ENCODE results near the gene CMTM4.
A peak's percentile ranks its signal among the peaks of the same experiment; 100 is the strongest.

DNA sequence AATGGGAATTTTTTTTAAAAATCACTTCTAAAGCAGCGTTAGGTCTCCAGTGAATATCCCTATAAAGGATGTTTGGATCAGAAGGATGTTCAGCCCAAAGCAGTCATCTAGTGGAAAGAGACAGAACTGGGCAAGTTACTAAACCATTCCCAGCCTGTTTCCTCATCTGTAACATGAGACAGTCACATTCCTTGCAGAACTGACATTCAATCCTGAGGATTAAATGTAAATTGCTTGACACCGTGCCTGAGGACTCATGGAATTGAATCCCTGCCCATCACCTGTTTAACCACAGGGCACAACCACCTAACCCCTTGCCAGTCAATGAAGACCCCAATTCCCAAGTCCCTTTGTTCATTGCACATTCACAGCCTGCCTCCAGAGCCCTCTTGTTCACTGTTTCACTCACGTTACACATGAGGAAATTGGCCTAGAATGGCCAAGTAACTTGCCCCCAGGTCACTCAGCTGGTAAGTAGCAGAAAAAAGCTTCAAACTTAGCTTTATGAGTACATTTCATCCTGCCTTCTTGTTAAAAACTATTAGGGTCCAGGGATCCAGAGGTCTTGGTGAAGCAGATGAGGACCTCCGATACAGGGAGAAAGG, 115.8 kb downstream of the CMTM4 start:
- TF ChIP-seq, protein P1, sequence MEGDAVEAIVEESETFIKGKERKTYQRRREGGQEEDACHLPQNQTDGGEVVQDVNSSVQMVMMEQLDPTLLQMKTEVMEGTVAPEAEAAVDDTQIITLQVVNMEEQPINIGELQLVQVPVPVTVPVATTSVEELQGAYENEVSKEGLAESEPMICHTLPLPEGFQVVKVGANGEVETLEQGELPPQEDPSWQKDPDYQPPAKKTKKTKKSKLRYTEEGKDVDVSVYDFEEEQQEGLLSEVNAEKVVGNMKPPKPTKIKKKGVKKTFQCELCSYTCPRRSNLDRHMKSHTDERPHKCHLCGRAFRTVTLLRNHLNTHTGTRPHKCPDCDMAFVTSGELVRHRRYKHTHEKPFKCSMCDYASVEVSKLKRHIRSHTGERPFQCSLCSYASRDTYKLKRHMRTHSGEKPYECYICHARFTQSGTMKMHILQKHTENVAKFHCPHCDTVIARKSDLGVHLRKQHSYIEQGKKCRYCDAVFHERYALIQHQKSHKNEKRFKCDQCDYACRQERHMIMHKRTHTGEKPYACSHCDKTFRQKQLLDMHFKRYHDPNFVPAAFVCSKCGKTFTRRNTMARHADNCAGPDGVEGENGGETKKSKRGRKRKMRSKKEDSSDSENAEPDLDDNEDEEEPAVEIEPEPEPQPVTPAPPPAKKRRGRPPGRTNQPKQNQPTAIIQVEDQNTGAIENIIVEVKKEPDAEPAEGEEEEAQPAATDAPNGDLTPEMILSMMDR (IDR thresholded peaks at IDR 0.05), result peak in 1 of 6 experiments; percentile 5
- TF ChIP-seq POLR2A (IDR thresholded peaks at IDR 0.05), result no peak

Measured in esophagus squamous epithelium (tissue), 4 donors.